ENCODE results near the gene INPP5F. TPM values are rescaled to one million over a fixed set of nuclear protein-coding genes. Genes with fewer than 3 reads are reported as not detected.

INPP5F gene
- total and polyA plus RNA-seq, 10 donors: 6.0 to 16.2 (median 10.9) TPM

DNA sequence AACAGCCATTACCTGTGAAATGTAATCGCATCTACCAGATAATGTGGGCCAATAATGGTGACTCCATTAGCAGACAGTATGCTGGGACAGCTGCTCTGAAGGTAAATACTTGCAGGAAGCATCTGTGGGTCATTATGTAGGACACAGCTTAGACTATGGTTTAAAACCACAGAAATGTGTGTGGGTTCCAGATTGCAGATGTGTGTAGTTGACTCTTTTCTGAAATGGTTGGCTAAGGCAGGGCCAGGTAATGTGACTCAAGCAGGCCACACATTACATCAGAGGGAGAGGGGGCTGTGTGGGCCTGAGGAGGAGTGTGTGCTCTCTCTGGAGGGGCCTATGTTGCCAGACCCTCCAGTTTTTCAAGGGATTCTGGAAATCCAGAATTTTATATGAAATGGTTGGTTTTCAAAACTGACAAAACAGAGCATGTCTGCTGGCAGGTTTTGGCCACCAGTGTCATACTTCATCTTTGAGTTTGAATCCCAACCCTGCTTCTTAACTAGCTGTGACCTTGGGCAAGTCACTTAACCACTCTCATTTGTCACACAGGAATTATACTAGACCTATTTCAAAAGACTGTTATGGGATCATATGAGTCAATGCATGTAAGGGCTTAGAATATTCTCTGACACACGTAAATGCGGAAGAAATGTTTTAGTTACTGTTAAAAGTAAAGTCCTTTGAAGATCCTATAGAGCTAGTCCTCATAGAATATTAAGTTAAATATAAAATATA is 82.3 kb downstream of the INPP5F start:
- Histone ChIP-seq H3K4me3 (no peak overlapping the region), H3K4me1 (no peaks in the 10 kb centered on the region), H3K27me3 (replicated peaks in 1 of 7) (no peaks in the 10 kb centered on the region), H3K27ac (no peak overlapping the region), H3K9me3 (no peaks in the 10 kb centered on the region), H3K36me3 (peaks cover 0 to 49% (median 15%) of the 10 kb centered on the region in 6 donors)
- DNase-seq: no peak
- intact Hi-C loops (cut with DNase I; ENCODE audit: low total_unique reads): no loop called here
- TF ChIP-seq POLR2A (IDR thresholded peaks at IDR 0.05): no peak
- TF ChIP-seq POLR2AphosphoS5 (IDR thresholded peaks at IDR 0.05): no peak
- TF ChIP-seq, protein P1, sequence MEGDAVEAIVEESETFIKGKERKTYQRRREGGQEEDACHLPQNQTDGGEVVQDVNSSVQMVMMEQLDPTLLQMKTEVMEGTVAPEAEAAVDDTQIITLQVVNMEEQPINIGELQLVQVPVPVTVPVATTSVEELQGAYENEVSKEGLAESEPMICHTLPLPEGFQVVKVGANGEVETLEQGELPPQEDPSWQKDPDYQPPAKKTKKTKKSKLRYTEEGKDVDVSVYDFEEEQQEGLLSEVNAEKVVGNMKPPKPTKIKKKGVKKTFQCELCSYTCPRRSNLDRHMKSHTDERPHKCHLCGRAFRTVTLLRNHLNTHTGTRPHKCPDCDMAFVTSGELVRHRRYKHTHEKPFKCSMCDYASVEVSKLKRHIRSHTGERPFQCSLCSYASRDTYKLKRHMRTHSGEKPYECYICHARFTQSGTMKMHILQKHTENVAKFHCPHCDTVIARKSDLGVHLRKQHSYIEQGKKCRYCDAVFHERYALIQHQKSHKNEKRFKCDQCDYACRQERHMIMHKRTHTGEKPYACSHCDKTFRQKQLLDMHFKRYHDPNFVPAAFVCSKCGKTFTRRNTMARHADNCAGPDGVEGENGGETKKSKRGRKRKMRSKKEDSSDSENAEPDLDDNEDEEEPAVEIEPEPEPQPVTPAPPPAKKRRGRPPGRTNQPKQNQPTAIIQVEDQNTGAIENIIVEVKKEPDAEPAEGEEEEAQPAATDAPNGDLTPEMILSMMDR (IDR thresholded peaks at IDR 0.05 in 8 of 11, conservative IDR thresholded peaks at IDR 0.05 in 3 of 11): no peak
- WGBS, 5 donors: 79 to 90% (median 83%) methylated on average over 3 of the region's 3 CpGs

DNA sequence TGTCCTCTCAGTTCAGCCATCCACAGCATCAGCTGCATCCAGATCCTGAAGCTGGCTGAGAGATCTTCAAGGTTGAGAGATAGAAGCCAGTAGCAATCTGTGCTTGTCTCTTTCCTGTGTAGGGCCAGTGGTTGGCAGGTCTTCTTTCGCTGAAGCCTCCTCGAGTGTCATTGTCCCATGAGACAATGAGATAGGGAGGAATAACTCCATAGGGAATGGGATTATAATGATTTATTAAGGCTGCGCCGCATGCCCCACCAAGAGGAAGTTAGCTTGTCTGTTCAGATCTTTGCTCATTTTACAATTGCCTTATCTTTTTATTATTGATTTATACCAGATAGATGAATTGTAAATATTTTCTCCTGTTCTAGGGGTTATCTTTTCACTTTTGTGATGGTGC is 85.3 kb downstream of the INPP5F start:
- WGBS, 5 donors: 74 to 92% (median 87%) methylated on average over 4 of the region's 4 CpGs
- TF ChIP-seq POLR2A (IDR thresholded peaks at IDR 0.05) (no peak), POLR2AphosphoS5 (IDR thresholded peaks at IDR 0.05) (no peak)
- TF ChIP-seq, protein P1 (IDR thresholded peaks at IDR 0.05 in 8 of 11, conservative IDR thresholded peaks at IDR 0.05 in 3 of 11): no peak
- Histone ChIP-seq H3K9me3 (no peaks in the 10 kb centered on the region), H3K4me1 (peaks cover 0 to 3% (median 0%) of the 10 kb centered on the region in 6 donors), H3K27ac (no peak overlapping the region), H3K4me3 (no peak overlapping the region), H3K36me3 (peaks cover 0 to 50% (median 5%) of the 10 kb centered on the region in 6 donors), H3K27me3 (replicated peaks in 1 of 7) (no peaks in the 10 kb centered on the region)
- no peak for DNase-seq
- intact Hi-C loops (cut with DNase I; ENCODE audit: low total_unique reads): no loop called here

DNA sequence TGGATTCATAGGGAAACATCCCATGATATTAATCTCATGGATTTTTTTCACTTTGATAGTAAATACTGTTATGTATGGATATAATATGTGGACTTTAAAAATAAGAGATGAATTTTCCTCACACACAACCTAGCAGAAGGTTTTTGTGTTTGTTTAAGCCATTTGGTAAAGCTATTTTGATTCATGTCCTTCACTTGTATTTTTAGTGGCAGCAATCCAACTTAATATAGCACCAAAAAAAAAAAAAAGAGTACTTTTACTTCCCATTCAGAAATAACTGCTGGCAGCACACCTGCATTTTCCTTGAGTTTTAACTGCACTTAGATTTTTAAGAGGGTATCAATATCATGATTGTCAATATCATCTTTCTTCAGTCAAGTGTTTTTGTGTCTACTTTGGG is 86.8 kb downstream of the INPP5F start:
- DNase-seq: no peak

GRCh38 chr10:119815671-119816070 is 89.8 kb downstream of the INPP5F start:
- 88 to 96% (median 91%) methylated on average over 7 of the region's 7 CpGs for WGBS, 5 donors
- no peaks in the 10 kb centered on the region for H3K27me3 ChIP-seq (replicated peaks in 1 of 7)
- H3K36me3 ChIP-seq: peaks cover 0 to 56% (median 10%) of the 10 kb centered on the region in 6 donors
- peaks cover 0 to 5% (median 0%) of the 10 kb centered on the region in 8 donors for H3K9me3 ChIP-seq
- intact Hi-C loops (cut with DNase I; ENCODE audit: low total_unique reads): no loop called here
- no peak for DNase-seq
- H3K4me1 ChIP-seq: peaks cover 0 to 3% (median 0%) of the 10 kb centered on the region in 6 donors
- TF ChIP-seq, protein P1 (IDR thresholded peaks at IDR 0.05 in 8 of 11, conservative IDR thresholded peaks at IDR 0.05 in 3 of 11): no peak
- TF ChIP-seq POLR2AphosphoS5 (IDR thresholded peaks at IDR 0.05): no peak
- no peak for TF ChIP-seq POLR2A (IDR thresholded peaks at IDR 0.05)
- H3K27ac ChIP-seq: no peak overlapping the region
- H3K4me3 ChIP-seq: no peak overlapping the region

More for the DNA sequence above, 86.8 kb downstream of the INPP5F start:
- Histone ChIP-seq H3K4me3 (no peak overlapping the region), H3K9me3 (no peaks in the 10 kb centered on the region), H3K27me3 (replicated peaks in 1 of 7) (no peaks in the 10 kb centered on the region), H3K4me1 (peaks cover 0 to 3% (median 0%) of the 10 kb centered on the region in 6 donors), H3K27ac (no peak overlapping the region), H3K36me3 (peaks cover 0 to 52% (median 6%) of the 10 kb centered on the region in 6 donors)
- TF ChIP-seq POLR2A (IDR thresholded peaks at IDR 0.05): no peak
- intact Hi-C loops (cut with DNase I; ENCODE audit: low total_unique reads): no loop called here

All from spleen (tissue), 11 donors.